Measurements from ENCODE around the gene CAMK2G. TPM values are rescaled to one million over a fixed set of nuclear protein-coding genes. Genes with fewer than 3 reads are reported as not detected.

The CAMK2G gene
- total and polyA plus RNA-seq, 2 experiments from 2014 or later: 30.6 to 34.1 TPM

DNA sequence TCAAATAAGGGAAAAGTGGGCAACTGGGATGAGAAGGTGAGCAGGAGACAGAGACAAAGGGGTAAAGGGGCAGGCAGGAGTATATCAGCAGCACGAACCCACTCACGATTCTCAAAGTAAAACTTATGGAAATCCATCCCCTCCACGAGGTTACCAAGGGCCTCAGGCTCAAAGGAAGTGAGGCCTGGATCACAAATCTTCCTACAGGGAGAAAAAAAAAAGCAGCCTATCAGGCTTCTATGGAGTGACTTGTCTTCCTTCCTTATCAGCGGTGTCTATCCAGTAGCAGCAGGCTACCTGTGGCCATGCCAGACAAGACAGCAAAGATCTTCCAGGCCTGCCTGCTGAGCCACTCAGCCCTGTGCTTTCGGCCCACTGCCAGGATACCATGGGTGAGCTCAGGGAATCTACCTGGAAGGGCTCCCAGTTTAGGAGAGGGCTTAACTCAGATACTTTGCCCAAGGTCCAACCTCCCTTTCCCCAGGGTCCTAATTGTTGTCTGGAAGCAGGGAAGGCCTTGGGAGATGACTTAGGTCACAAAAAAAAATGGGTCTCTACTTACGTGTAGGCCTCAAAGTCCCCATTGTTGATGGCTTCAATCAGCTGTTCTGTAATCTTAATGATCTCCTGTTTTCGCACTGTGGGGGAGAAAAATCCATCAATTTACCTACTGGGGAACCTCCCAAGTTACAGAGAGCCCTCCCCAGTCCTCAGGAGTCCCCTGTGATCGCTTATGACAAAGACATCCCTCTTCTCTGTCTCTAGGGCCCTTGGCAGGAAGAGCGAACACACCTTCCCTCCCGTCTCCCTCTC lies 57.2 kb downstream of the CAMK2G start:
- ATAC-seq (no peak), DNase-seq (ENCODE audit: low spot score) (no peak)
- peaks cover 6% of the 10 kb centered on the region; the same call in 1 of the 2 replicates for H3K36me3 ChIP-seq (ENCODE audit: insufficient read depth)
- no peak overlapping the region for H3K27ac Mint-ChIP-seq
- peaks cover 14% of the 10 kb centered on the region for H3K27me3 Mint-ChIP-seq (ENCODE audit: insufficient read depth, low read depth, poor library complexity)
- TF ChIP-seq, protein P1, sequence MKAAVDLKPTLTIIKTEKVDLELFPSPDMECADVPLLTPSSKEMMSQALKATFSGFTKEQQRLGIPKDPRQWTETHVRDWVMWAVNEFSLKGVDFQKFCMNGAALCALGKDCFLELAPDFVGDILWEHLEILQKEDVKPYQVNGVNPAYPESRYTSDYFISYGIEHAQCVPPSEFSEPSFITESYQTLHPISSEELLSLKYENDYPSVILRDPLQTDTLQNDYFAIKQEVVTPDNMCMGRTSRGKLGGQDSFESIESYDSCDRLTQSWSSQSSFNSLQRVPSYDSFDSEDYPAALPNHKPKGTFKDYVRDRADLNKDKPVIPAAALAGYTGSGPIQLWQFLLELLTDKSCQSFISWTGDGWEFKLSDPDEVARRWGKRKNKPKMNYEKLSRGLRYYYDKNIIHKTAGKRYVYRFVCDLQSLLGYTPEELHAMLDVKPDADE (IDR thresholded peaks at IDR 0.05): no peak
- TF ChIP-seq POLR2AphosphoS5 (IDR thresholded peaks at IDR 0.05; ENCODE audit: low read depth): no peak
- TF ChIP-seq STAT1 (IDR thresholded peaks at IDR 0.05; ENCODE audit: unreplicated experiment): no peak
- TF ChIP-seq EZH2phosphoT487 (IDR thresholded peaks at IDR 0.05; ENCODE audit: unreplicated experiment): no peak
- no peak for TF ChIP-seq NANOG (IDR thresholded peaks at IDR 0.05; ENCODE audit: borderline replicate concordance)
- TF ChIP-seq JUNB (IDR thresholded peaks at IDR 0.05; ENCODE audit: unreplicated experiment): no peak
- no peak for TF ChIP-seq ZNF331 (CRISPR knock-in tag; IDR thresholded peaks at IDR 0.05; ENCODE audit: low read depth)
- TF ChIP-seq EZH2 (IDR thresholded peaks at IDR 0.05; ENCODE audit: low read depth, unreplicated experiment): no peak
- TF ChIP-seq, protein P2, sequence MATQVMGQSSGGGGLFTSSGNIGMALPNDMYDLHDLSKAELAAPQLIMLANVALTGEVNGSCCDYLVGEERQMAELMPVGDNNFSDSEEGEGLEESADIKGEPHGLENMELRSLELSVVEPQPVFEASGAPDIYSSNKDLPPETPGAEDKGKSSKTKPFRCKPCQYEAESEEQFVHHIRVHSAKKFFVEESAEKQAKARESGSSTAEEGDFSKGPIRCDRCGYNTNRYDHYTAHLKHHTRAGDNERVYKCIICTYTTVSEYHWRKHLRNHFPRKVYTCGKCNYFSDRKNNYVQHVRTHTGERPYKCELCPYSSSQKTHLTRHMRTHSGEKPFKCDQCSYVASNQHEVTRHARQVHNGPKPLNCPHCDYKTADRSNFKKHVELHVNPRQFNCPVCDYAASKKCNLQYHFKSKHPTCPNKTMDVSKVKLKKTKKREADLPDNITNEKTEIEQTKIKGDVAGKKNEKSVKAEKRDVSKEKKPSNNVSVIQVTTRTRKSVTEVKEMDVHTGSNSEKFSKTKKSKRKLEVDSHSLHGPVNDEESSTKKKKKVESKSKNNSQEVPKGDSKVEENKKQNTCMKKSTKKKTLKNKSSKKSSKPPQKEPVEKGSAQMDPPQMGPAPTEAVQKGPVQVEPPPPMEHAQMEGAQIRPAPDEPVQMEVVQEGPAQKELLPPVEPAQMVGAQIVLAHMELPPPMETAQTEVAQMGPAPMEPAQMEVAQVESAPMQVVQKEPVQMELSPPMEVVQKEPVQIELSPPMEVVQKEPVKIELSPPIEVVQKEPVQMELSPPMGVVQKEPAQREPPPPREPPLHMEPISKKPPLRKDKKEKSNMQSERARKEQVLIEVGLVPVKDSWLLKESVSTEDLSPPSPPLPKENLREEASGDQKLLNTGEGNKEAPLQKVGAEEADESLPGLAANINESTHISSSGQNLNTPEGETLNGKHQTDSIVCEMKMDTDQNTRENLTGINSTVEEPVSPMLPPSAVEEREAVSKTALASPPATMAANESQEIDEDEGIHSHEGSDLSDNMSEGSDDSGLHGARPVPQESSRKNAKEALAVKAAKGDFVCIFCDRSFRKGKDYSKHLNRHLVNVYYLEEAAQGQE (IDR thresholded peaks at IDR 0.05; ENCODE audit: unreplicated experiment): no peak
- TF ChIP-seq, protein P3, sequence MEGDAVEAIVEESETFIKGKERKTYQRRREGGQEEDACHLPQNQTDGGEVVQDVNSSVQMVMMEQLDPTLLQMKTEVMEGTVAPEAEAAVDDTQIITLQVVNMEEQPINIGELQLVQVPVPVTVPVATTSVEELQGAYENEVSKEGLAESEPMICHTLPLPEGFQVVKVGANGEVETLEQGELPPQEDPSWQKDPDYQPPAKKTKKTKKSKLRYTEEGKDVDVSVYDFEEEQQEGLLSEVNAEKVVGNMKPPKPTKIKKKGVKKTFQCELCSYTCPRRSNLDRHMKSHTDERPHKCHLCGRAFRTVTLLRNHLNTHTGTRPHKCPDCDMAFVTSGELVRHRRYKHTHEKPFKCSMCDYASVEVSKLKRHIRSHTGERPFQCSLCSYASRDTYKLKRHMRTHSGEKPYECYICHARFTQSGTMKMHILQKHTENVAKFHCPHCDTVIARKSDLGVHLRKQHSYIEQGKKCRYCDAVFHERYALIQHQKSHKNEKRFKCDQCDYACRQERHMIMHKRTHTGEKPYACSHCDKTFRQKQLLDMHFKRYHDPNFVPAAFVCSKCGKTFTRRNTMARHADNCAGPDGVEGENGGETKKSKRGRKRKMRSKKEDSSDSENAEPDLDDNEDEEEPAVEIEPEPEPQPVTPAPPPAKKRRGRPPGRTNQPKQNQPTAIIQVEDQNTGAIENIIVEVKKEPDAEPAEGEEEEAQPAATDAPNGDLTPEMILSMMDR (conservative IDR thresholded peaks at IDR 0.05; ENCODE audit: low read depth in 2 of 2): no peak
- H3K9me2 ChIP-seq (ENCODE audit: insufficient read depth): no peaks in the 10 kb centered on the region
- no peaks in the 10 kb centered on the region for H3K27me3 ChIP-seq (ENCODE audit: insufficient read depth)
- no peak overlapping the region for H3K27ac ChIP-seq (ENCODE audit: low read depth)
- H3K79me2 ChIP-seq (replicated peaks; ENCODE audit: insufficient read depth): no peaks in the 10 kb centered on the region
- H3K4me1 Mint-ChIP-seq: peaks cover 15% of the 10 kb centered on the region
- H3K9me3 Mint-ChIP-seq: no peaks in the 10 kb centered on the region
- H3K4me3 ChIP-seq: no peak overlapping the region
- no peak overlapping the region; the same call in 2 of the 3 replicates for H3K4me3 Mint-ChIP-seq
- peaks cover 15% of the 10 kb centered on the region for H4K20me1 ChIP-seq (replicated peaks; ENCODE audit: insufficient read depth)
- H2AFZ ChIP-seq: no peak overlapping the region
- H3F3A ChIP-seq (replicated peaks; ENCODE audit: low read depth): 0 out of 2 replicates have a peak, but pooled peaks cover 13% of the 10 kb centered on the region
- H3K4me1 ChIP-seq (ENCODE audit: insufficient read depth): no peaks in the 10 kb centered on the region
- peaks cover 21% of the 10 kb centered on the region for H3K36me3 Mint-ChIP-seq (ENCODE audit: low read depth)
- H3K4me2 ChIP-seq: no peak overlapping the region

Measured in GM23338 (cell line).